DOHH2 (cell line): Measurements from ENCODE around the gene KDM4C.

Experiments
- EZH2phosphoT487 ChIP-seq: fragments of 200-600 bp; sonication (generic); IDR thresholded peaks from 2 replicates; pipeline ENCODE4 v1.6.1; 2017; ENCODE audit warnings: borderline replicate concordance, mild to moderate bottlenecking, antibody characterized with exemption, low read length, moderate library complexity, mixed read lengths
- TF ChIP-seq, protein P1 (sequence below): fragments of 200-600 bp; sonication (generic); IDR thresholded peaks from one replicate; pipeline ENCODE4 v1.5.1; 2014; ENCODE audit warnings: antibody characterized with exemption, mild to moderate bottlenecking, low read depth, low read length; ENCODE audit not compliant: poor library complexity, severe bottlenecking

DNA sequence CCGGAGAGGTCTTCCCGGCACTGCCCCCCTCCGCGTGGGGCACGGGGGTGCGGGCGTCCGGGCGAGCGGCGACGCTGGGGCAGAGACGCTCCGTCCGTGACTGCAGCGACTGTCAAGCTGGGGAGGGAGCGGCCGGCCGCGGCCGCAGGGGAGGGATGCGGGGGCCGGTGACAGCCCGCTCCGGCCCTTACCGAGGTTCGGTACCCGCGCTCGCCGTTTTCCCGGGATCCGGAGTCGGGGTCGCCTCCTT lies 400 bp downstream of the KDM4C start:
- TF ChIP-seq, protein P1, sequence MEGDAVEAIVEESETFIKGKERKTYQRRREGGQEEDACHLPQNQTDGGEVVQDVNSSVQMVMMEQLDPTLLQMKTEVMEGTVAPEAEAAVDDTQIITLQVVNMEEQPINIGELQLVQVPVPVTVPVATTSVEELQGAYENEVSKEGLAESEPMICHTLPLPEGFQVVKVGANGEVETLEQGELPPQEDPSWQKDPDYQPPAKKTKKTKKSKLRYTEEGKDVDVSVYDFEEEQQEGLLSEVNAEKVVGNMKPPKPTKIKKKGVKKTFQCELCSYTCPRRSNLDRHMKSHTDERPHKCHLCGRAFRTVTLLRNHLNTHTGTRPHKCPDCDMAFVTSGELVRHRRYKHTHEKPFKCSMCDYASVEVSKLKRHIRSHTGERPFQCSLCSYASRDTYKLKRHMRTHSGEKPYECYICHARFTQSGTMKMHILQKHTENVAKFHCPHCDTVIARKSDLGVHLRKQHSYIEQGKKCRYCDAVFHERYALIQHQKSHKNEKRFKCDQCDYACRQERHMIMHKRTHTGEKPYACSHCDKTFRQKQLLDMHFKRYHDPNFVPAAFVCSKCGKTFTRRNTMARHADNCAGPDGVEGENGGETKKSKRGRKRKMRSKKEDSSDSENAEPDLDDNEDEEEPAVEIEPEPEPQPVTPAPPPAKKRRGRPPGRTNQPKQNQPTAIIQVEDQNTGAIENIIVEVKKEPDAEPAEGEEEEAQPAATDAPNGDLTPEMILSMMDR = no peak
- no peak for TF ChIP-seq EZH2phosphoT487
